PFSK-1 (cell line): ENCODE data around the gene LENG1.

Source experiments
- FOXP2 ChIP-seq: optimal IDR thresholded peaks from 2 replicates; pipeline ENCODE3; 2011; ENCODE audit warnings: borderline replicate concordance, control low read depth, inconsistent platforms; ENCODE audit not compliant: insufficient read depth; ENCODE audit errors: extremely low read length, extremely low read depth
- POLR2AphosphoS5 ChIP-seq: IDR thresholded peaks from 2 replicates; pipeline ENCODE4 v1.6.1; 2012; ENCODE audit warnings: low read depth, mild to moderate bottlenecking, control low read depth, low read length, moderate library complexity
- REST ChIP-seq, 2 experiments: IDR thresholded peaks; 2 replicates each; pipeline versions ENCODE4 v1.6.1 to v1.8.0; 2011 to 2012; ENCODE audit warnings: low read depth in 2 of 2, low read length in 2 of 2, control low read depth in 1 of 2, inconsistent platforms in 1 of 2, mild to moderate bottlenecking in 1 of 2, moderate library complexity in 1 of 2; ENCODE audit not compliant: insufficient read depth in 1 of 2
- SIN3A ChIP-seq: IDR thresholded peaks from 2 replicates; pipeline ENCODE4 v1.6.1; 2012; ENCODE audit warnings: mild to moderate bottlenecking, low read length, moderate library complexity, borderline replicate concordance; ENCODE audit not compliant: insufficient read depth
- TAF1 ChIP-seq: IDR thresholded peaks from 2 replicates; pipeline ENCODE4 v1.6.1; 2012; ENCODE audit warnings: low read length, control low read depth, borderline replicate concordance; ENCODE audit not compliant: insufficient read depth

Gene LENG1

GRCh38 chr19:54189145-54189734 lies 29.7 kb upstream of the LENG1 start, which contains the start of gene MBOAT7:
Gene MBOAT7, minus strand, starts transcription at chr19:54189580. Its CDS starts 1,072 bp downstream, at chr19:54188508.
- TF ChIP-seq REST (IDR thresholded peaks at IDR 0.05; ENCODE audit: insufficient read depth in 1 of 2, low read depth in 2 of 2, low read length in 2 of 2) (no peak), POLR2AphosphoS5 (peak; percentile 86; the same call in 1 of the 2 replicates), TAF1 (peak; percentile 80; the same call in 1 of the 2 replicates), FOXP2 (peak; percentile 46)

- TF ChIP-seq REST (IDR thresholded peaks at IDR 0.05; ENCODE audit: insufficient read depth in 1 of 2, low read depth in 2 of 2, low read length in 2 of 2) (no peak), SIN3A (no peak), FOXP2 (no peak), TAF1 (no peak), POLR2AphosphoS5 (no peak)
Measured at GRCh38 chr19:54188215-54188871, 28.8 kb upstream of the LENG1 start.

- TF ChIP-seq REST (IDR thresholded peaks at IDR 0.05; ENCODE audit: insufficient read depth in 1 of 2, low read depth in 2 of 2, low read length in 2 of 2) (no peak), FOXP2 (no peak), POLR2AphosphoS5 (no peak), TAF1 (no peak), SIN3A (no peak)
Measured at GRCh38 chr19:54186934-54187381, 27.4 kb upstream of the LENG1 start.

- no peak for TF ChIP-seq REST (IDR thresholded peaks at IDR 0.05; ENCODE audit: insufficient read depth in 1 of 2, low read depth in 2 of 2, low read length in 2 of 2)
- TF ChIP-seq POLR2AphosphoS5 = no peak
- TF ChIP-seq FOXP2 = no peak
- no peak for TF ChIP-seq TAF1
- TF ChIP-seq SIN3A = no peak
Measured at GRCh38 chr19:54186351-54186750, 26.8 kb upstream of the LENG1 start.

GRCh38 chr19:54183431-54183830 lies 23.9 kb upstream of the LENG1 start:
- TF ChIP-seq POLR2AphosphoS5 (0 out of 2 replicates have a peak, but pooled peaks have one; percentile 16), TAF1 (no peak)
